Sigmoid colon (tissue), 4 donors: ENCODE results near the gene PXMP2.

Source experiments
- EP300 ChIP-seq, 4 donors: sonication (generic); formaldehyde crosslinking; IDR thresholded peaks; one replicate each; pipeline ENCODE4 v1.6.1; 2017; ENCODE audit warnings: antibody characterized with exemption in 4 of 4
- POLR2A ChIP-seq, 2 donors: fragments of 450-650 bp; IDR thresholded peaks; one replicate each; pipeline ENCODE4 v1.6.1; 2016; ENCODE audit warnings: antibody characterized with exemption in 2 of 2, mild to moderate bottlenecking in 2 of 2, moderate library complexity in 2 of 2
- POLR2AphosphoS5 ChIP-seq, 4 donors: sonication (generic); formaldehyde crosslinking; IDR thresholded peaks; one replicate each; pipeline ENCODE4 v1.6.1; 2017; ENCODE audit warnings: antibody characterized with exemption in 4 of 4
- TF ChIP-seq, protein P1 (sequence below), 4 experiments: fragments of 450-650 bp in 3 of 4; fragments of 200-600 bp in 1 of 4; IDR thresholded peaks; one replicate each; pipeline ENCODE4 v1.5.1; 2016 to 2019; ENCODE audit warnings: antibody characterized with exemption in 4 of 4, mild to moderate bottlenecking in 3 of 4, moderate library complexity in 2 of 4

DNA sequence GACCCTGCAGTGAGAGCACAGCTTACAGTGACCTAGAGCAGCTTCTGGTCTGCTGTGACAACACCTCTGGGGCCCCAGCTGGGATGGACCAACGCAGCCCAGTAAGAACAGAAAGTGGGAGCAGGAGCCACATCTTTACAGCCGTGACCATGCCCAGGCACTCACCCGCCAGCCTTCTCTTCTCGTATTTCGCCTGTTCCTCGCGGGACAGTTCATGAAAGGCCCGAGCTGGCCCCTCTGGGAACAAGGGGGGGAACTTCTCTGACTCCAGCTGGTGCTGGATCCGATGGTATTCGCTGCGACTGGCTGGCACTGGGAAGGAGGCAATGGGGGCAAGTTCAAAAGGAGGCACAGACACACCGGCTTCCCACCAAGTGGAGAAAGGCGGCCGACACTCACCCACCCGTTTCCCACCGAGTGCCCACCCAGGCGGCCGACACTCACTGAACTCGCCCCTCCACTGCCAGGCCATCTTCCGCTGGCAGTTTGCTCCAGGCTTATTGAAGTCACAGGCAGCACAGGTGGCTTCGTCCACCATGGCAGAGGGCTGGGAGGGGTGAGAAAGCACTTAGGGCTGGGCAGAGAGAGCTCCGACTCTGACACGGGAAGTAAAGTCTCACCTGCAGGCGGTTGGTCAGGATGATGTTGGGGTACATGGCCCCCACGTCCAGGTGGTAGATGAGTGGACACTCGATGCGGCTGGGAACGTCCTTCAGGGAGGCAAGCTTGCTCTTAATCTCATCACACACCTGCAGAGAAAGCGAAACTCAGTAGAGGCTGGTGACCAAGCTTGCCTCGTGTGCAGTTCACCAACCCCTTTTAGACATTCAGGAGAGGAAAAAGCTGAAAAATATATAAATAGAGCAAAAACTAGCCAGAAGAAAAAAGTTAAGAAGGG lies 18.9 kb upstream of the PXMP2 start:
- TF ChIP-seq, protein P1, sequence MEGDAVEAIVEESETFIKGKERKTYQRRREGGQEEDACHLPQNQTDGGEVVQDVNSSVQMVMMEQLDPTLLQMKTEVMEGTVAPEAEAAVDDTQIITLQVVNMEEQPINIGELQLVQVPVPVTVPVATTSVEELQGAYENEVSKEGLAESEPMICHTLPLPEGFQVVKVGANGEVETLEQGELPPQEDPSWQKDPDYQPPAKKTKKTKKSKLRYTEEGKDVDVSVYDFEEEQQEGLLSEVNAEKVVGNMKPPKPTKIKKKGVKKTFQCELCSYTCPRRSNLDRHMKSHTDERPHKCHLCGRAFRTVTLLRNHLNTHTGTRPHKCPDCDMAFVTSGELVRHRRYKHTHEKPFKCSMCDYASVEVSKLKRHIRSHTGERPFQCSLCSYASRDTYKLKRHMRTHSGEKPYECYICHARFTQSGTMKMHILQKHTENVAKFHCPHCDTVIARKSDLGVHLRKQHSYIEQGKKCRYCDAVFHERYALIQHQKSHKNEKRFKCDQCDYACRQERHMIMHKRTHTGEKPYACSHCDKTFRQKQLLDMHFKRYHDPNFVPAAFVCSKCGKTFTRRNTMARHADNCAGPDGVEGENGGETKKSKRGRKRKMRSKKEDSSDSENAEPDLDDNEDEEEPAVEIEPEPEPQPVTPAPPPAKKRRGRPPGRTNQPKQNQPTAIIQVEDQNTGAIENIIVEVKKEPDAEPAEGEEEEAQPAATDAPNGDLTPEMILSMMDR (IDR thresholded peaks at IDR 0.05) = no peak
- no peak for TF ChIP-seq POLR2A (IDR thresholded peaks at IDR 0.05)
- TF ChIP-seq POLR2AphosphoS5 (IDR thresholded peaks at IDR 0.05) = no peak
- no peak for TF ChIP-seq EP300 (IDR thresholded peaks at IDR 0.05)
